Suprapubic skin (tissue), 4 donors: Measurements from ENCODE around the gene KHDC1. TPM values are rescaled to one million over a fixed set of nuclear protein-coding genes. Genes with fewer than 3 reads are reported as not detected.
"Not testable (repeated sequence)": the region's sequence is repeated elsewhere in the genome, so short reads cannot be mapped to it uniquely, and the experiment has no call there.

Experiments
- DNase-seq, 2 donors: peaks; one replicate each; pipeline ENCODE4 v3.0.0-alpha.2; 2019; ENCODE audit warnings: low spot score in 2 of 2
- H3K27ac ChIP-seq: fragments of 200-600 bp; sonication (generic); one replicate; pipeline ENCODE4 v1.5.1; 2019
- H3K27me3 ChIP-seq: fragments of 200-600 bp; sonication (generic); one replicate; pipeline ENCODE4 v1.5.1; 2019
- H3K36me3 ChIP-seq: fragments of 200-600 bp; sonication (generic); one replicate; pipeline ENCODE4 v1.5.1; 2019
- H3K4me1 ChIP-seq: fragments of 200-600 bp; sonication (generic); one replicate; pipeline ENCODE4 v1.5.1; 2019
- H3K4me3 ChIP-seq: fragments of 200-600 bp; sonication (generic); one replicate; pipeline ENCODE4 v1.5.1; 2019; ENCODE audit warnings: mild to moderate bottlenecking
- H3K9me3 ChIP-seq: fragments of 200-600 bp; sonication (generic); one replicate; pipeline ENCODE4 v1.5.1; 2019
- EP300 ChIP-seq: sonication (generic); formaldehyde crosslinking; IDR thresholded peaks from one replicate; pipeline ENCODE4 v1.6.1; 2017; ENCODE audit warnings: antibody characterized with exemption
- POLR2A ChIP-seq, 2 donors: fragments of 450-650 bp; IDR thresholded peaks; one replicate each; pipeline ENCODE4 v1.6.1; 2017; ENCODE audit warnings: antibody characterized with exemption in 2 of 2, mild to moderate bottlenecking in 2 of 2, moderate library complexity in 2 of 2
- POLR2AphosphoS5 ChIP-seq, 3 donors: sonication (generic); formaldehyde crosslinking; IDR thresholded peaks; one replicate each; pipeline ENCODE4 v1.6.1; 2017; ENCODE audit warnings: antibody characterized with exemption in 3 of 3
- WGBS: methylation state at CpG from one replicate; pipeline ENCODE4 v1.1.5; 2018; 5-methylcytosine and 5-hydroxymethylcytosine counted together
- total RNA-seq, 4 donors: library from RNA; depleted of rRNA; stranded (reverse); fragments of >200 nt; gene quantifications; one replicate each; pipeline ENCODE4 v1.1.0, GENCODE V29; 2016
- TF ChIP-seq, protein P1 (sequence below), 2 donors: fragments of 200-600 bp in 1 of 2; fragments of 450-650 bp in 1 of 2; sonication (generic) in 1 of 2; IDR thresholded peaks; one replicate each; pipeline ENCODE4 v1.5.1; 2016 to 2019; ENCODE audit warnings: antibody characterized with exemption in 2 of 2, mild to moderate bottlenecking in 1 of 2, moderate library complexity in 1 of 2

KHDC1 gene, protein sequence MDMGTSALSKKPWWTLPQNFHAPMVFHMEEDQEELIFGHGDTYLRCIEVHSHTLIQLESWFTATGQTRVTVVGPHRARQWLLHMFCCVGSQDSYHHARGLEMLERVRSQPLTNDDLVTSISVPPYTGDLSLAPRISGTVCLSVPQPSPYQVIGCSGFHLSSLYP
- total RNA-seq: not detected

GRCh38 chr6:73262671-73263569 is at the start of gene KHDC1:
Gene KHDC1 (minus strand): TSS chr6:73263196. CDS start chr6:73242517, 20,679 bp downstream.
- Histone ChIP-seq H3K36me3 (no peaks in the 10 kb centered on the region), H3K9me3 (no peaks in the 10 kb centered on the region), H3K27ac (peak within 1 kb of the TSS; percentile 64), H3K4me3 (peak within 1 kb of the TSS; percentile 64), H3K27me3 (no peaks in the 10 kb centered on the region), H3K4me1 (peaks cover 19% of the 10 kb centered on the region)
- DNase-seq: no peak
- TF ChIP-seq, protein P1, sequence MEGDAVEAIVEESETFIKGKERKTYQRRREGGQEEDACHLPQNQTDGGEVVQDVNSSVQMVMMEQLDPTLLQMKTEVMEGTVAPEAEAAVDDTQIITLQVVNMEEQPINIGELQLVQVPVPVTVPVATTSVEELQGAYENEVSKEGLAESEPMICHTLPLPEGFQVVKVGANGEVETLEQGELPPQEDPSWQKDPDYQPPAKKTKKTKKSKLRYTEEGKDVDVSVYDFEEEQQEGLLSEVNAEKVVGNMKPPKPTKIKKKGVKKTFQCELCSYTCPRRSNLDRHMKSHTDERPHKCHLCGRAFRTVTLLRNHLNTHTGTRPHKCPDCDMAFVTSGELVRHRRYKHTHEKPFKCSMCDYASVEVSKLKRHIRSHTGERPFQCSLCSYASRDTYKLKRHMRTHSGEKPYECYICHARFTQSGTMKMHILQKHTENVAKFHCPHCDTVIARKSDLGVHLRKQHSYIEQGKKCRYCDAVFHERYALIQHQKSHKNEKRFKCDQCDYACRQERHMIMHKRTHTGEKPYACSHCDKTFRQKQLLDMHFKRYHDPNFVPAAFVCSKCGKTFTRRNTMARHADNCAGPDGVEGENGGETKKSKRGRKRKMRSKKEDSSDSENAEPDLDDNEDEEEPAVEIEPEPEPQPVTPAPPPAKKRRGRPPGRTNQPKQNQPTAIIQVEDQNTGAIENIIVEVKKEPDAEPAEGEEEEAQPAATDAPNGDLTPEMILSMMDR (IDR thresholded peaks at IDR 0.05): no peak
- no peak for TF ChIP-seq EP300
- no peak for TF ChIP-seq POLR2AphosphoS5 (IDR thresholded peaks at IDR 0.05)
- no peak for TF ChIP-seq POLR2A (IDR thresholded peaks at IDR 0.05)
- 0% methylated on average over 5 of the region's 63 CpGs for WGBS

DNA sequence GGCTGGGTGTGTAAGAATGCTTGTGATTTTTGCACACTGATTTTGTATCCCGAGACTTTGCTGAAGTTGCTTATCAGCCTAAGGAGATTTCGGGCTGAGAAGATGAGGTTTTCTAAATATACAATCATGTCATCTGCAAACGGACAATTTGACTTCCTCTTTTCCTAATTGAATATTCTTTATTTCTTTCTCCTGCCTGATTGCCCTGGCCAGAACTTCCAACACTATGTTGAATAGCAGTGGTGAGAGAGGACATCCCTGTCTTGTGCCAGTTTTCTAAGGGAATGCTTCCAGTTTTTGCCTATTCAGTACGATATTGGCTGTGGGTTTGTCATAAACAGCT is 47.5 kb upstream of the KHDC1 start:
- not testable (repeated sequence) for H3K9me3 ChIP-seq, DNase-seq, H3K27ac ChIP-seq, H3K36me3 ChIP-seq
- Histone ChIP-seq H3K27me3 (peaks cover 28% of the 10 kb centered on the region), H3K4me1 (peaks cover 20% of the 10 kb centered on the region), H3K4me3 (peak overlapping the region; percentile 55)
- 12% methylated on average over 4 of the region's 4 CpGs for WGBS

DNA sequence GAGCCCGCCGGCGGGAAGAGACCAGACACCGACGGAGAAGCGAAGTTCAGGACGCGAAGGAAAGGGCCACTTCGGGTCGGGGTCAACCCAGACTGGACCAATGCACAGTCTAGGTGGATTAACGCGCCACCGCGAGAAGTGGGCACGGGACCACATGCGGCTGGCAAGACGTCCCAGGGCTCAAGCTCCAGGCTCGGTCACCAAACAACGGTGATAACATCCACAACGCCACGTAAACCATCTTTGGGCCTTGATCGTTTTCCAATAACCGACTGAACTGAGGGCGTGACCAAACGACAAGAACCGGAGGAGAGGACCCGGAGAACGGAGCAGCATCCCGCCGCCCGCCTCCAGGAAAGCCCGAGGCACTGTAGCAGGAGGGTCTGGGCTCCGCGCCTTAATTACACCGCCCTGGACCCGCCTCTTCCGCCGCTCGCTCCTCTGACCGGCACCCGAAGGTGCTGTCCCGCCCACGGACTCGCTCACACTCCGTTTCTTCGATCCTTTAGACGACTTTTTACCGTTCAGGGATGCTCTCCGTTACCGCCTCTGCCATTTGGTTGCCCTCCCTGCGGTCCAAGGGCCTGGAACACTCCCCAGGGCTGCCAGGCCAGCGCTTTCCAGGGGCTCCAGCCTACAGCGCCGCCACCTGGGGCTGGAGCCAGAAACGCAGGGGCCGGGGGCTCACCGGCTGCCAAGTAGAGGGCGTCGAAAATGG is 46.9 kb upstream of the KHDC1 start:
- H3K27ac ChIP-seq: no peak overlapping the region
- WGBS: 0% methylated on average over 29 of the region's 59 CpGs
- H3K4me1 ChIP-seq: peaks cover 19% of the 10 kb centered on the region
- no peaks in the 10 kb centered on the region for H3K36me3 ChIP-seq
- H3K4me3 ChIP-seq: peak overlapping the region; percentile 55
- TF ChIP-seq POLR2AphosphoS5 (IDR thresholded peaks at IDR 0.05) (no peak), EP300 (no peak), POLR2A (IDR thresholded peaks at IDR 0.05) (no peak)
- TF ChIP-seq, protein P1 (IDR thresholded peaks at IDR 0.05): no peak
- H3K27me3 ChIP-seq: peaks cover 23% of the 10 kb centered on the region
- no peaks in the 10 kb centered on the region for H3K9me3 ChIP-seq
- DNase-seq: no peak

DNA sequence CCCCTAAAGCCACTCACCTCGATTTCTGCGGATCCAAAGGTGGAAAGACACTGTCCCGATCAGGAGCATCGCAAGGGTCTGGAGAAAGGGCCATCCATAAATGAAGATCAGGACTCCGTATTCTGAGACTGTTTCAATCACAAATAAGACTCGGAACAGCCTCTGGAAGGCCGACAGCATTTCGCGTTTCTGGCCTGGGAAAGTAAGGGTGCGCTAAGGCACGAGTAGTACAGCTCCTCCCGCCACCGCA is 46.5 kb upstream of the KHDC1 start:
- H3K27ac ChIP-seq: no peak overlapping the region

DNA sequence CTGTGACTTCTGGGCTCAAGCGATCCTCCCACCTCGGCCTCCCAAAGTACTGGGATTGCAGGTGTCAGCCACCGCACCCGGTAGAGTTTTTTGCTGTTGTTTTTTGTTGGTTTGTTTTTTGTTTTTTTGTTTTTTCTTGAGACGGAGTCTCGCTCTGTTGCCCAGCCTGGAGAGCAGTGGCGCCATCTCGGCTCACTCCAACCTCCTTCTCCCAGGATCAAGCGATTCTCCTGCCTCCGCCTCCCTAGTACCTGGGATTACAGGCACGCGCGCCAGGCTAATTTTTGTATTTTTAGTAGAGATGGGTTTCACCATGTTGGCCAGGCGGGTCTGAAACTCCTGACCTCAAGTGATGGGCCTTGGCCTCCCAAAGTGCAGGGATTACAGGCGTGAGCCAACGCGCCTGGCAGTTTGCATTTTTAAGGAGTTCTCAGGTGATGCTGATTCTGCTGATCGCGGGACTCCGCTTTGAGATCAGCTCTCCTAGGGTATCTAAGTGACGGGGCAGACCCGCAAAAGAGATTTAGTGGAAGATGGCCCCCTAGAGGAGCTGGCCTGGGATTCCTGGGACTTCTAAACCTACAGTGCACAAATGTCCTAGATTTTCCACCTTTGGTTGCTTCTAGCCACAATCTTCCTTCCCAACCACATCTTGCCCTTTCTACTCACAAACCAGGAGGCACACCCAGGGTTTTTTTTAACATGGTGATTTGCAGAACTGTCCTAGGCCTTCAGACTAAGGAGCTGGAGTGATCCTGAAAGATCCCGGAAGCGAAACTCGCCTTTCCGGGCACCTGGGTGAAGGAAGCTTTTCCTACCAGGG is 45.9 kb upstream of the KHDC1 start:
- H3K4me3 ChIP-seq: peak overlapping the region; percentile 55
- H3K27ac ChIP-seq: no peak overlapping the region
- peaks cover 15% of the 10 kb centered on the region for H3K27me3 ChIP-seq
- WGBS: 81% methylated on average over 26 of the region's 26 CpGs
- no peak for DNase-seq
- H3K4me1 ChIP-seq: peaks cover 17% of the 10 kb centered on the region
- H3K9me3 ChIP-seq: no peaks in the 10 kb centered on the region
- TF ChIP-seq POLR2AphosphoS5 (IDR thresholded peaks at IDR 0.05) (no peak), POLR2A (IDR thresholded peaks at IDR 0.05) (no peak), EP300 (no peak)
- TF ChIP-seq, protein P1 (IDR thresholded peaks at IDR 0.05): no peak
- H3K36me3 ChIP-seq: no peaks in the 10 kb centered on the region

More for the DNA sequence above, 46.5 kb upstream of the KHDC1 start:
- no peaks in the 10 kb centered on the region for H3K9me3 ChIP-seq
- H3K27me3 ChIP-seq: peaks cover 18% of the 10 kb centered on the region
- TF ChIP-seq POLR2A (IDR thresholded peaks at IDR 0.05) (no peak), EP300 (no peak), POLR2AphosphoS5 (IDR thresholded peaks at IDR 0.05) (no peak)
- TF ChIP-seq, protein P1 (IDR thresholded peaks at IDR 0.05): no peak
- WGBS: 15% methylated on average over 6 of the region's 13 CpGs
- H3K36me3 ChIP-seq: no peaks in the 10 kb centered on the region
- H3K4me1 ChIP-seq: peaks cover 17% of the 10 kb centered on the region
- DNase-seq: no peak
- peak overlapping the region; percentile 55 for H3K4me3 ChIP-seq

DNA sequence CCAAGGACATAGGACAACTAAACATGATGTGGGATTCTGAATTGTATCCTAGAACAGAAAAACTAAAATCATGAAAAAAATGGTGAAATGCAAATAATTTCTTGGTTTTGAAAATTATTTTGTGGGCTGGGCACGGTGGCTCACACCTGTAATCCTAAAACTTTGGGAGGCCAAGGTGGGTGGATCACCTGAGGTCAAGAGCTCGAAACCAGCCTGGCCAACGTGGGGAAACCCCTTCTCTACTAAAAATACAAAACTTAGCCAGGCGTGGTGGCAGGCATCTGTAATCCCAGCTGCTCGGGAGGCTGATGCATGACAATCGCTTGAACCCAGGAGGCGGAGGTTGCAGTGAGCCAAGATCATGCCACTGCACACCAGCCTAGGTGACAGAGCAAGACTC is 40.8 kb upstream of the KHDC1 start:
- not testable (repeated sequence) for H3K4me3 ChIP-seq, H3K9me3 ChIP-seq, DNase-seq, H3K27me3 ChIP-seq, H3K4me1 ChIP-seq, H3K36me3 ChIP-seq, H3K27ac ChIP-seq
- WGBS: 87% methylated on average over 7 of the region's 7 CpGs
